Skeletal muscle satellite cell (primary cell): ENCODE data around the gene S100A4.

Experiments used
- H3K27me3 ChIP-seq: 2 replicates; pipeline ENCODE4 v1.7.0; 2013; ENCODE audit warnings: low read length; ENCODE audit not compliant: control insufficient read depth, insufficient read depth
- H3K36me3 ChIP-seq: 2 replicates; pipeline ENCODE4 v1.7.0; 2013; ENCODE audit warnings: mild to moderate bottlenecking, control low read depth, low read length; ENCODE audit not compliant: insufficient read depth
- H3K4me1 ChIP-seq: 2 replicates; pipeline ENCODE4 v1.7.0; 2013; ENCODE audit warnings: low read length; ENCODE audit not compliant: control insufficient read depth, insufficient read depth
- H3K4me2 ChIP-seq: 2 replicates; pipeline ENCODE4 v1.7.0; 2013; ENCODE audit warnings: mild to moderate bottlenecking, low read length
- H3K4me3 ChIP-seq: 2 replicates; pipeline ENCODE4 v1.7.0; 2013; ENCODE audit warnings: low read length
- H3K9ac ChIP-seq: 2 replicates; pipeline ENCODE4 v1.7.0; 2013; ENCODE audit warnings: mild to moderate bottlenecking, low read depth, low read length, moderate library complexity
- H3K9me3 ChIP-seq: replicated peaks from 2 replicates; pipeline ENCODE4 v1.7.0; 2013; ENCODE audit warnings: mild to moderate bottlenecking, control low read depth, low read length

Gene S100A4

DNA sequence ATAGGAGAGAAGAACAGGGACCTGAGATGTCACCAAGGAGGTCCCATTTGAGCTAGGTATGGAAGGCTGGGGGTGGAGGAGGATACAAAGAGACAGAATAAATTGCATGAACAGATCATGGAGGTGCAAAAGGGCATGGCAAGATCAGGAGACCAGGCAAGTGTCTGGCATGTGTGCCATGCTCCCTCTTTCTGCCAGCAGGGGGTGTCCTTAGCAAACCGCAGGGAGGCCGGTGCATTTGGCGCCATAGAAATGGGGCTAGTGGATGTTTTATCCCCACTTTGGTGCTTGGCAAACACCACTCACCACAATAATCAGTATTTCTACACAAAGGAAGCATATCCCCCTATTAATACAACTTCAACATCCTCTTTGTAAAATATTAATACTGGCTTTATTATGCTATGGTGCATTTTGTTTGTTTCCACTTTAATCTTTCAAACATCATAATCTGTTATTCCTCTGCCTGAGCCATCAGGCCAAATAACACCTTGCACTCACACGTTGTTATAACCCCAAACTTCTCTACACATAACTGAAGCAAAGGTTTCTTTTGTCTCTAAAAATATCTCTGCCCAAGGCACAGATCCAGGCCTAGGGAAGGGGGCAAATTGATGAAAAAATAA lies 35.8 kb downstream of the S100A4 start:
- Histone ChIP-seq H3K27me3 (no peaks in the 10 kb centered on the region), H3K9me3 (no peaks in the 10 kb centered on the region), H3K4me3 (no peak overlapping the region), H3K4me1 (peaks cover 36% of the 10 kb centered on the region), H3K9ac (no peak overlapping the region), H3K4me2 (no peak overlapping the region), H3K36me3 (no peaks in the 10 kb centered on the region)

- no peaks in the 10 kb centered on the region for H3K9me3 ChIP-seq
- H3K4me3 ChIP-seq, result no peak overlapping the region
- peaks cover 36% of the 10 kb centered on the region for H3K4me1 ChIP-seq
These were observed 36.6 kb downstream of the S100A4 start for GRCh38 chr1:153509036-153509435.

GRCh38 chr1:153507926-153508583 lies 37.6 kb downstream of the S100A4 start:
- Histone ChIP-seq H3K4me2 (no peak overlapping the region), H3K4me1 (peaks cover 36% of the 10 kb centered on the region), H3K27me3 (no peaks in the 10 kb centered on the region)

More at GRCh38 chr1:153509036-153509435, 36.6 kb downstream of the S100A4 start:
- Histone ChIP-seq H3K9ac (no peak overlapping the region), H3K36me3 (no peaks in the 10 kb centered on the region), H3K4me2 (no peak overlapping the region), H3K27me3 (no peaks in the 10 kb centered on the region)

DNA sequence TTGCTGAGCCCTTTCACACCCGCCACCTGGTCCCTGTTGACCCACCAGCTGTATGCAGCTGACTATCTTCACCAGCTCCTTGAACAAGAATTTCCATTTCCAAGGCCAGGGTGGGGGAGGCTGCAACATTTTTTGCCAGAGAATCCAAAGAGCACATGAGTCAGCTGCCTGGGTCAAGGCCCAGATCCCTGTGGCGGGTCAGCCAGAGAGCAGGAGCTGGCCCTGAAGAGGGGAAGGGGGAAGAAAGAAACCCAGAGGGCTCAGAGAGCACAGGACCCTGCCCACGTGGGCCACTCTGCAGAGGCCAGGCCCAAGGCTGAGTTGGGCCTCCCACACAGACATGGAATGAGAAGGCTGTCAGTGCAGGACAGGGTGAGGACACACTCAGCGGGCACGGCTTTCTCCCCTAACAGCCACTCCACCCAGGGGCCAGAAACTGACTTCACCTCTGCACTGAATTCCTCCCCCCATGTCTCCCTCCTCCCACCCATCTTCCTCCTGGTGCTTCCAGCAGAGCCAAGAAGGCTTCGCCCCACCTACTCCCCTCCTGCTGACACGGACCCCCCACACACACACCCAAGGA lies 38.7 kb downstream of the S100A4 start:
- Histone ChIP-seq H3K4me3 (no peak overlapping the region), H3K36me3 (no peaks in the 10 kb centered on the region), H3K27me3 (no peaks in the 10 kb centered on the region), H3K9me3 (no peaks in the 10 kb centered on the region), H3K4me1 (peaks cover 36% of the 10 kb centered on the region), H3K4me2 (peak overlapping the region; percentile 74), H3K9ac (peak overlapping the region; percentile 49)

More at GRCh38 chr1:153507926-153508583, 37.6 kb downstream of the S100A4 start:
- H3K9me3 ChIP-seq, result no peaks in the 10 kb centered on the region
- no peaks in the 10 kb centered on the region for H3K36me3 ChIP-seq
- H3K4me3 ChIP-seq, result no peak overlapping the region
- H3K9ac ChIP-seq, result no peak overlapping the region

GRCh38 chr1:153506386-153506785 lies 39.2 kb downstream of the S100A4 start:
- H3K9ac ChIP-seq, result no peak overlapping the region
- H3K9me3 ChIP-seq, result no peaks in the 10 kb centered on the region
- no peaks in the 10 kb centered on the region for H3K36me3 ChIP-seq
- peak overlapping the region; percentile 17 for H3K4me3 ChIP-seq
- peak overlapping the region; percentile 74 for H3K4me2 ChIP-seq
- peaks cover 36% of the 10 kb centered on the region for H3K4me1 ChIP-seq
- H3K27me3 ChIP-seq, result no peaks in the 10 kb centered on the region

- Histone ChIP-seq H3K27me3 (peaks cover 1% of the 10 kb centered on the region), H3K4me1 (peaks cover 33% of the 10 kb centered on the region), H3K9ac (no peak overlapping the region), H3K4me2 (no peak overlapping the region), H3K9me3 (no peaks in the 10 kb centered on the region), H3K36me3 (no peaks in the 10 kb centered on the region), H3K4me3 (no peak overlapping the region)
These were observed 40.0 kb downstream of the S100A4 start for GRCh38 chr1:153505576-153505975.

GRCh38 chr1:153503766-153504165 lies 41.8 kb downstream of the S100A4 start:
- Histone ChIP-seq H3K27me3 (peaks cover 18% of the 10 kb centered on the region), H3K4me1 (peaks cover 33% of the 10 kb centered on the region), H3K9me3 (no peaks in the 10 kb centered on the region), H3K9ac (no peak overlapping the region), H3K36me3 (no peaks in the 10 kb centered on the region), H3K4me3 (no peak overlapping the region), H3K4me2 (no peak overlapping the region)

GRCh38 chr1:153498746-153499145 lies 46.9 kb downstream of the S100A4 start:
- Histone ChIP-seq H3K36me3 (no peaks in the 10 kb centered on the region), H3K9me3 (no peaks in the 10 kb centered on the region)

GRCh38 chr1:153495536-153495935 lies 50.1 kb downstream of the S100A4 start:
- no peaks in the 10 kb centered on the region for H3K36me3 ChIP-seq
- no peak overlapping the region for H3K4me2 ChIP-seq
- no peak overlapping the region for H3K4me3 ChIP-seq
- peaks cover 39% of the 10 kb centered on the region for H3K27me3 ChIP-seq
- H3K4me1 ChIP-seq, result peaks cover 12% of the 10 kb centered on the region
- H3K9me3 ChIP-seq, result no peaks in the 10 kb centered on the region
- H3K9ac ChIP-seq, result no peak overlapping the region

More at GRCh38 chr1:153498746-153499145, 46.9 kb downstream of the S100A4 start:
- no peak overlapping the region for H3K4me3 ChIP-seq
- H3K27me3 ChIP-seq, result peaks cover 36% of the 10 kb centered on the region
- H3K4me1 ChIP-seq, result no peaks in the 10 kb centered on the region
- no peak overlapping the region for H3K4me2 ChIP-seq
- H3K9ac ChIP-seq, result no peak overlapping the region

DNA sequence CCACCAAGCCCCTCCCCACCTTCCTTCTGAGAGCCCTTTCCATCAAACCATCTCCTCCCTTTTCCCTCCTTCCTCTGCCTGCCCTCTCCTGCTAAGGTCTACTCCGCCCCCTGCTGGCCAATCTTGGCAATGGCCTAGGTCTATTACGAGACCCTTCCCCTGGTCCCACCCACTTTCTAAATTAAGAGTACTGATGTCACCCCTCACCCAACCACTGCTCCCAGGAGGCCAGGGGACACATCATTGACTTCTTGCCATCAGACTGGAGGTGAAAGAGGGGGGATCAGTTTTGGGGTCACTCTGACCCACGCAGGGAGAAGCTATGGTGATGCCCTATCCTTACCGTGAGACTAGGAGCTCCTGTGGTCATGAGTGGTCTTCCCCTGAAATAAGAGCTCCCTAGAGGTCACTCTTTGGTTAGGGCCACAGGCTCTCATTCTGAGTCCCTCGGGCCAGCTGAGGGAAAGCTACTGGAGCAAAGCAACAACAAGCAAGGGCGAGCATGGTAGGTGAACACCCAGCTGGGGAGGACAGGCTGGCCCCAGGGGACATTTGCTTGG lies 50.5 kb downstream of the S100A4 start:
- Histone ChIP-seq H3K4me1 (peaks cover 16% of the 10 kb centered on the region), H3K9me3 (no peaks in the 10 kb centered on the region), H3K9ac (no peak overlapping the region), H3K36me3 (no peaks in the 10 kb centered on the region), H3K4me3 (no peak overlapping the region), H3K4me2 (no peak overlapping the region), H3K27me3 (peaks cover 35% of the 10 kb centered on the region)
